HG03095 (cell line): ENCODE results near the gene STK10.

Experiments used
- ATAC-seq: cut with Tn5 transposase; IDR thresholded peaks from one replicate; pipeline ENCODE4 v1.9.1; 2021; ENCODE audit warnings: moderate library complexity; ENCODE audit not compliant: unreplicated experiment

Gene STK10

DNA sequence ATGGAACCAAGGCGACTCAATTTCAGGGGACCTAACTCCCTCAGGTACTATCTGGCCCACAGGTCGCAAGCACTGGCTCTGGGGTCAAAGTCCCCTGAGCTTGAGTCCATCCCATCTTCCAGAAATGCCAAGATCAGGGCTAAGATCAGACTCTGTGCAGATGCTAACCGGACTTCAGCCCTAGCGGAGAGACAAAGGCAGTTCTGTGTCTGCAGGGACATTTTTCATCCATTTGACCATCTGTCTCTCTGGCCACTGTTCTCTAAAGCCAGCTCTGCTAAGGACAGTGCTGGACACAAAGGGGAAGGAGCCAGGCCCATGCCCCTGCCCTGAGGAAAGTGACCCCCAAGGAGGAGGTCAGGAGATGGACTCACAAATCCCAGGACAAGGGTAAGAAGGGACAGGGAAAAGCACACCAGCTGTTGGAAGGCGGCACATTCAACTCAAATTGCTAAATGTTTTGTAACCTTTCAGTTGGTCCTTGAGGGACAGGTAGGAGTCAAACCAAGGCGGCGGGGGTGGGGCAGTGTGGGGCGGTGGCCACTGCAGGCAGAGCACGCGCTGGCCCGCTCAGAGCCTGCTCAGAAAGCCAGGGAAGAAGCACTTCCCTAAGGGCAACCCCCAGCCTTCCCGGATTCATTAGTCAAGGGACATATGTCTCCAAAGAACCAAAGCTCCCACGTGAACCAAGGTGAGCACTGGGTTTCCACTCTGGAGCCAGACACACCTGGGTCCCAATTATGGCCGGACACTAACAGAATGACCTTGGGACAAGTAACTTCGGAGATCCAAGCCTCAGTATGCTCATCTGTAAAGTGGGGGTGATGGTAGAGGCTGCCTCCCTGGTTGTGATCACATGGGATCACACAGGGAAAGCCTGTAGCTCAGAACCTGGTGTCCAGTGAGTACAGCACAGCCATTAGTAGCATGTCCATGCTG is 42.8 kb downstream of the STK10 start:
- no peak for ATAC-seq

- ATAC-seq, result peak; percentile 48
Observed at GRCh38 chr5:172144291-172144815, 43.7 kb downstream of the STK10 start.

GRCh38 chr5:172143875-172144274 is 44.1 kb downstream of the STK10 start:
- no peak for ATAC-seq

GRCh38 chr5:172142709-172143215 is 45.3 kb downstream of the STK10 start:
- ATAC-seq, result no peak

GRCh38 chr5:172141949-172142319 is 46.1 kb downstream of the STK10 start:
- no peak for ATAC-seq

DNA sequence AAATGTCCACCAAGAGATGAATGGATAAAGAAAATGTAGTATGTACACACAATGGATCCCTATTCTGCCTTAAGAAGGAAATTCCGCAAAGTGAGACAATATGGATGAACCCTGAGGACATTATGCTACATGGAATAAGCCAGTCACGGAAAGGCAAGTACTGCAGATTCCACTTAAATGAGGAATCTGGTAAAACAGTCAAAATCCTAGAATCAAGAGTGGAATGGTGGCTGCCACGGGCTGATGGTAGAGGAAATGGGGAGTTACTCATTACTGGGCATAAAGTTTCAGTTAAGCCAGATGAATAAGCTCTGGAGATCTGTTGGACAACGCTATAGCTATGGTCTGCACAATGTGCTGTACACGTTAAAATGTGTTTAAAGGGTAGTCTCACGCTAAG is 47.2 kb downstream of the STK10 start:
- ATAC-seq, result no peak

GRCh38 chr5:172140120-172140519 is 47.9 kb downstream of the STK10 start:
- ATAC-seq, result no peak

DNA sequence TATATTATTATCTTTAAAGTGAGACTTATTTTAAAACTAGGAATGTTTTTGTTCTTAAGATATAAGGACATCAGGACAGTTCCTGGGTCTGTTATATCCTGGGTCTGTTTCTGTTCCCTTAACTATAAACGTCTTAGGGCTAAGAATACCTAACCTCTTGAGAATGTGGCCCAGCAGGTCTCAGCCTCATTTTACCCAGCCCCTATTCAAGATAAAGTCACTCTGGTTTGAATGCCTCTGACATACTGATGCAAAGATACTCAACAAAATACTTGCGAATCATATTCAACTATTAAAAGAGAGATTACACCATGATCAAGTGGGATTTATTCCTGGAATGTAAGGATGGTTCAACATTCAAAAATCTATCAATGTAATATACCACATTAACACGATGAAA is 51.0 kb downstream of the STK10 start:
- ATAC-seq, result no peak

DNA sequence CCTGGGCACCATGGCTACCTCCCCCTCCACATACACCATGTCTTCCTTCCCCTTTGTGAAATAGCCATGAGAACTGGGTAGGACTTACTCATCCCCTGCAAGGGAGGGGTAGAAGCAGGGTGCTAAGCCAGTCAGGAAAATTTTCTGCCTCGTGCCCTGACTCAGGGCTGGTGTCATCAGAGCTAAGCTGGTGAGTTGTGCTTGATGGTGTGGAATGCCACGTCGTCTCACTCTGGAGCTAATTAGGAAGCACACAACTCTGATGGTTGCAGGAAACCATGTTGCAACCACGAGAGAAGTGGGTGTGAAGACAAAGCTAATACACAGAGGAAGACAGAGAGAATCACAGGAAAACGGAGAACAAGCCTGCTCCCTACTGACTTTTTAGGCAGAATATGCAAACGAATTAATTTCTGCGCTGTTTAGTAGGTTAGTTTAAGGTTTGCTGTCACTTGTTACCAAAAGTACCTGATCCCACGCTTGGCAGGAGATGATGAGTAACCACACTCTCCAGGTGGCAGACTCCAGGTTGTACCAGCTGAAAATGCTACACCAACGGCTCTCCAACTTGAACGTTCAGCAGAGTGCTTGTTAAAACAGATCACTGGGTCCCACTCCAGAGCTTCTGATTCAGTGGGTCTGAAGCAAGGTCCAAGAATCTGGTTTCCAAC is 54.5 kb downstream of the STK10 start:
- no peak for ATAC-seq

- ATAC-seq, result no peak
Observed at GRCh38 chr5:172131690-172132089, 56.3 kb downstream of the STK10 start.

GRCh38 chr5:172129256-172129910 is 58.6 kb downstream of the STK10 start:
- ATAC-seq, result no peak

DNA sequence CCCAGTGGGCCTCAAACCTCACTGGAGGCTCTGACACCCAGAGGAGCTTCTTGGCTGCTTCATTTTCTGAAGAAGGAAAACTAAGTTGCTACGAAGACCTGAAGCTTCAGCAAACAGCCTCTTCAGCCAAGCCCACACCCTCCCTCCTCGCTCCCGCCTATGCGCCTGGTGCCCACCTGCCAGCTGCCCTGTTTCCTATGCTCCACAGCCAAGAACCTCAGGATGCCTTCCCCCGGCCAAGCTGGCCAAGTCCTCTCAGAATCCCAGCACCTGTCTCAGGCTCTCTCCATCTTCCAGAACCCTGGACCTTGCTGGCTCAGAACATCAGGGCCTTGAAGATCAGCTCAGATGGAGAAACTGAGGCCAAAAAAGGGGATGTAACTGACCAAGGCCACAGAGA is 60.4 kb downstream of the STK10 start:
- ATAC-seq, result no peak

GRCh38 chr5:172123269-172123692 is 64.7 kb downstream of the STK10 start:
- ATAC-seq, result no peak

GRCh38 chr5:172119921-172120688 is 67.9 kb downstream of the STK10 start:
- ATAC-seq, result no peak

- ATAC-seq, result no peak
Observed at GRCh38 chr5:172118891-172119290, 69.1 kb downstream of the STK10 start.

DNA sequence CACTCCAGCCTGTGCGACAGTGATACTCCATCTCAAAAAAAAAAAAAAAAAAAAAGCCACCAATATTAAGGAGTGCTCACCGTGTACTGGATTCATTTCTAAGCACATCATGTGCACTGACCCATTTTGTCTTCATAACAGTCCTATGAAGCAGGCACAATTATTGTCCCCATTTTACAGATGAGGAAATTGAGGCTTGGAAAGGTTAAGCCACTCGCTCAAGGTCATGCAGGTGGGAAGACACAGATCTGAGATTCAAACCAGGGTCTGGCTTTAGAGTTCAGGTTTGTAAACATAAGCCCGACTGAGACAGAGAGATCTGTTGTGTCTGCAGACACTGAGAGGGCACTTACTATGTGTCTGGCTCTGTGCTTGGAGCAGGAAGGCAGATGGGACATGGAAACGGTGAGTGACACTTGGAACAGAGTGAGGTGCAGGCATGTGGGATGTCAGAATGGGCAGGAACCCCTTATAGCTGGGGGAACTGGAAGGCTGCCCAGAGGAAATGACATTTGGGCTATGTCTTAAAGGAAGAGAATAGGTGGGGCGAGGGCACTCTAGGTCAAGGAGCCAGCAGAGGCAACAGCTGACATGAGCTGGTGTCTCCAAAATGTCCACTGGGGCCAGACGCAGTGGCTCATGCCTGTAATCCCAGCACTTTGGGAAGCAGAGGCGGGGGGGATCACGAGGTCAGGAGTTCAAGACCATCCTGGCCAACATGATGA is 69.9 kb downstream of the STK10 start:
- ATAC-seq, result no peak

GRCh38 chr5:172115541-172115982 is 72.5 kb downstream of the STK10 start:
- ATAC-seq, result no peak

GRCh38 chr5:172114875-172115422 is 73.1 kb downstream of the STK10 start:
- peak; percentile 46 for ATAC-seq

GRCh38 chr5:172113036-172113435 is 75.0 kb downstream of the STK10 start:
- no peak for ATAC-seq

DNA sequence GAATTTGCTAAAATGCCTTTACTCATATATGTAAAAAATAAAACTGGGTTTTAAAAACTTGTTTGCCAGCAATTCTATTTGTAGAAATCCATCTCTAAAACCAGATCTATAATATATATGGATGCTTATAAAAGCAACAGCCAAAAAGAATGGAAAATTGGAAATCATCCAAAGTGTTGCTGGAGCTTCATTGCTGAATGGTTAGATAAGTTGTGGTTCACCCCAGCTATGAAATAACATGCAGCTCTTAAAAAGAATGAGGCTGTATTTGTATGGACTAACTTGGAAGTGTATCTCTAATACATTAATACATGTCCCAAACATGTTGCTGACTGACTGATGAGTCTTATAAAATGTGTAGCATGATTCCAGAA is 76.2 kb downstream of the STK10 start:
- ATAC-seq, result no peak
